GM12874 (cell line): ENCODE measurements around the gene AHNAK2.

ENCODE experiments used
- CTCF ChIP-seq: IDR thresholded peaks from 2 replicates; pipeline ENCODE4 v1.5.1; 2011; ENCODE audit warnings: low read depth, mild to moderate bottlenecking, control low read depth, low read length, moderate library complexity; ENCODE audit not compliant: insufficient read depth

The AHNAK2 gene

DNA sequence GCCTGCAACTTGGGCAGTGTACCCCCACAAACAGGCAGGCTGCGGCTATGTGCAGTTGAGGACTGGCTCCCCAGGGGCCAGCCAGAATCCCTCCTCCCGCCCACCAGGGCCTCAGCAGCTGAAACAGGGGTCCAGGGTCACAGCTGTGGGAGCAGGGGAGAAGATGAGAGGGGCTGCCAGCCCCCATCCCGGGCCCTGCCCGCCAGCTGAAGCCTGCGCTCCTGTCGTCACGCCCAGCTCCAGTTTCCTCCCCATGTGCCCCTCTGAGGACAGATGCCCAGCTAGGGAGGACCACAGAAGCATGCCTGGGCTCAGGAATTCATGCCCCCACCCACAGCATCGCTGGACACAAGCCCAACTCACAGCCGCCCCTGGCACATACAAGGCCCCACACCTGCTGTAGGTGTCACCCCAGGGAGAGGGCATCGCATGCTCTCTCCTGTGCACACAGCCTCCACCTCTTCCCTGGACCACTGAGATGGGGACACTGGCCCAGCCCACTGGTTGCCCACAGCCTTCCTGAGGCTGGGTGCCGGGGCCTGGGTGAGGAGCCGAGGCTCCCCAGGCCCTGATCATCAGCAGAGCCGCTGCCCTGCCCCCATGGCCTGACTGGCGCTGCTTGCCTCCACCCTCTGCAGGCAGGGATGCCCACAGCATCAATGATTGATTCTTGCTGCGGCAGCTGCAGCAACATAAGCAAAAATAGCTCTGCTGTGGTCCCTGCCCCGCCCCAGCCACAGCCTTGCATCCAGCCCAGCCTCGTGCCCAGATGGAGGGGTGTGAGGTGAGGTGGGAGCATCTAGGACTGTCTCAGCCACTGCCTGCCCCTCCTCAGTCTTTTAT, 3.7 kb upstream of the AHNAK2 start:
- no peak for TF ChIP-seq CTCF

DNA sequence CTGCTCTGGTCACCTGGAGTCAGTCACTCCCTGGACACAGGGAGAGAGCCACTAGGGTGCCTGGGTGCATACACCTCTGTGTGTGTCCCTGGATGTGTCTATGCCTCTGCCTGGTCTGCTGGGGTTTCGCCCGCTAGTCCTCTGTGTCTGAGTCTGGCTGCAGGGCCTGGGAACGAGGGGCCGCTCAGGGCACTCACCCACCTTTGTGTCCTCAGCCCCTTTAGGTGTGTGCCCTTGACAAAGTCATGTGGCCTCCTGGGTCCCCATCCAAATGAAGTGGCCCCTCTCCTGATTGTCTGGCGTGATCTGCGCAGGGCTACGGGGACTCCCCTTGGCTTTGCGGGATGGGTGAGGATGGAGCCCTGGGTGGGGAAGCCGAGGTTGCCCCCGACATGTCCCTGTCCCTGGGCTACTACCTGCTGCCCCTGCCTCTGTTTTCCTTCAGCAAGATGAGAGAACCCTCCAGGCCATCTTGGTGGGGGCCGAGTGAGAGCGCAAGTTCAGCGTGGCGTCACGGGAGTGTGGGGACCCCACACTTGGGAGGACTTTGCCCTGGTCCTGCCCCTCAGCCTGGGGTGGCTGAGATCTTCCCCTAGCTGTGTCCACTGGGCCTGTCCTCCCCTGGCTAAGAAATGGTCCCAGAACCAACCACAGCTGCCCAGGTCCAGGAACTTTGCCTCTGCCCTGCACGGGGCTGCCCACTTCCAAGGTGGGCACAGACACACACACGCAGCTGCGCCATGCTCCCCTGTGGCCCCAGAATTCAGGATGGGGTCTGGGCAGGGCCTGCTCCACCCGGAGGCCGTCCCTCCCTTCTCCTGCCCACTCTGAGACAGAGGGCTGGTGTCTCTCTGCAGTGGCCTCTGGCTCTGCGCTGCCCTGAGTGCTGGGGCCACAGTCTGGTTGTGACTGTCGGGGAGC, 2.7 kb upstream of the AHNAK2 start:
- no peak for TF ChIP-seq CTCF

GRCh38 chr14:104979758-104980610, 1.8 kb upstream of the AHNAK2 start:
- no peak for TF ChIP-seq CTCF

- no peak for TF ChIP-seq CTCF
Measured at GRCh38 chr14:104978746-104979691, 845 bp upstream of the AHNAK2 start.

DNA sequence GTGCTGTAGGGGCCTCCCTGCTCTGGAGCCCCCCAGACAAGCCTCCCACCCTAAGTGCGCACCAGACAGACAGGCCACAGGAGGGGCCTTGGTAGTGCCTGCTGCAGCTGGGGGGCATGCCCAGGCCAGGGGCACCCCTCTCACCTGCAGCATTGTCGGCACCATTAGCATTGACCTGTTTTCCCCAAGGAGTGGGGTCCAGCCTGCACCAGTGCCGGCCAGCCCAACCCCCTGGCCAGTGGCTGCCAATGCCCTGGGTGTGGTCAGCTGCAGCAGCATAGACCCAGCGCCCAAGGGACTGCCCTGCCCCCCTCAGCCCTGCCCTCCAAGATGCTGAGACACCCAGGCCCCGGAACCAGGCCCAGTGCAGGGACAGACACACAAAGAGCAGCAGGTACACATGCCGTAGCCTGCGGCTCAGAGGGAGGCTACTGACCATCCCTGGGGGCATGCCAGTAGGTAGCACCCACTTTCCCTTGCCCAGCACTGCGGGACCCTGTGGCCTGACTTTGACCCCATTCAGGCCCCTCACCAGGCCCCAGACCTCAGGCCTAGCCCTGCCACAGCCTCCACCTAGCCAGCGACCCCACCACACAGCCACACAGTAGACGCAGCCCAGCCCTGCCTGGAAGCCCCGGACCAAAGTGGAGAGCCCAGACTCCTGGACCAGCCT, 1.0 kb downstream of the AHNAK2 start:
- no peak for TF ChIP-seq CTCF
